ENCODE results near the gene ERVW-1. TPM values are rescaled to one million over a fixed set of nuclear protein-coding genes. Genes with fewer than 3 reads are reported as not detected.
"Not testable (repeated sequence)": the region's sequence is repeated elsewhere in the genome, so short reads cannot be mapped to it uniquely, and the experiment has no call there.

Gene ERVW-1
- not detected for total RNA-seq

DNA sequence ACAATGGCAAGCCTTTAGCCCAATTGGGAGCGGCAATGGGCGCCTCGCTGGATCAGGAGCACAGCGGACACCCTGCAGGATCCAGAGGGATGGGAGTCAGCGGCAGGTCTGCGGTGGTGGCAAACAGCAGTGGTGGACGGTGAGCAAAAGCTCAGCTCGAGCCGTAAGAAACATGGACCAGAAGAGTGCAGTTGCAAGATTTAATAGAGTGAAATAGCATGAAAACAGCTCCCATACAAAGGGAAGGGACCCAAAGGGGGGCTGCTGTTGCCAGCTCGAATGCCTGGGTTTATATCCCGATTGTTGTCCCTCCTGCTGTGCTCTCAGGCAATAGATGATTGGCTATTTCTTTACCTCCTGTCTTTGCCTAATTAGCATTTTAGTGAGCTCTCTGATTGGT is at the start of gene ERVW-1:
Gene ERVW-1 (minus strand): TSS at position 266 of the 400 bp plus-strand sequence. CDS start 7,565 bp downstream, outside the sequence.
- H3K4me3 ChIP-seq; H3K27me3 ChIP-seq; DNase-seq (ENCODE audit: low spot score in 2 of 2); H3K27ac ChIP-seq; H3K9me3 ChIP-seq; H3K4me1 ChIP-seq: not testable (repeated sequence)
- peaks cover 0 to 67% (median 0%) of the 10 kb centered on the region in 3 donors for H3K36me3 ChIP-seq
- WGBS, 2 donors, result 96% methylated on average over 11 of the region's 11 CpGs

GRCh38 chr7:92523110-92523509 is 45.4 kb upstream of the ERVW-1 start:
- WGBS, 2 donors, result 91% methylated on average over 2 of the region's 2 CpGs

DNA sequence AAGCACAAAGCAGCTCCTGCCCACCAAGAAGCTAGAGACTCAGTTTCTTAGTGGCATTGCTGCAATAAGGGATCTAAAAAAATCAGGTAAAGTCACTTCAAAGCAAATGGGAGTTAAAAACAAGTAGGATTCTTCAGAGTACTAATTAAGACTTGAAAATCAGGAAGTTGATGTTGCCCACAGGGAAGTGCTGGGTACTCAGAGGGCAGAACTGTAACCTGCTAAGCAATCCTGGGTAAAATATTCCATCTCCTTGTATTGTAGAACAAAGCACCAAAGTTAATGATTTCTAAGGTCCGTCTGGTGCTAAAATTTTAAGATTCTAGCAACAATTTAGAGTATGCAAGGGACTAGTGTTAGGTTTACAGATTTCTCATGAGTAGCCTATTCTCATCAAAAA is 42.3 kb upstream of the ERVW-1 start:
- no peak overlapping the region for H3K4me3 ChIP-seq
- DNase-seq (ENCODE audit: low spot score in 2 of 2), result no peak
- WGBS, 2 donors, result 84 to 85% methylated on average over 1 of the region's 1 CpG
- H3K27me3 ChIP-seq, result no peaks in the 10 kb centered on the region
- TF ChIP-seq, protein P1, sequence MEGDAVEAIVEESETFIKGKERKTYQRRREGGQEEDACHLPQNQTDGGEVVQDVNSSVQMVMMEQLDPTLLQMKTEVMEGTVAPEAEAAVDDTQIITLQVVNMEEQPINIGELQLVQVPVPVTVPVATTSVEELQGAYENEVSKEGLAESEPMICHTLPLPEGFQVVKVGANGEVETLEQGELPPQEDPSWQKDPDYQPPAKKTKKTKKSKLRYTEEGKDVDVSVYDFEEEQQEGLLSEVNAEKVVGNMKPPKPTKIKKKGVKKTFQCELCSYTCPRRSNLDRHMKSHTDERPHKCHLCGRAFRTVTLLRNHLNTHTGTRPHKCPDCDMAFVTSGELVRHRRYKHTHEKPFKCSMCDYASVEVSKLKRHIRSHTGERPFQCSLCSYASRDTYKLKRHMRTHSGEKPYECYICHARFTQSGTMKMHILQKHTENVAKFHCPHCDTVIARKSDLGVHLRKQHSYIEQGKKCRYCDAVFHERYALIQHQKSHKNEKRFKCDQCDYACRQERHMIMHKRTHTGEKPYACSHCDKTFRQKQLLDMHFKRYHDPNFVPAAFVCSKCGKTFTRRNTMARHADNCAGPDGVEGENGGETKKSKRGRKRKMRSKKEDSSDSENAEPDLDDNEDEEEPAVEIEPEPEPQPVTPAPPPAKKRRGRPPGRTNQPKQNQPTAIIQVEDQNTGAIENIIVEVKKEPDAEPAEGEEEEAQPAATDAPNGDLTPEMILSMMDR (IDR thresholded peaks at IDR 0.05), result no peak
- no peak for TF ChIP-seq POLR2A (IDR thresholded peaks at IDR 0.05)
- no peak for TF ChIP-seq EP300 (IDR thresholded peaks at IDR 0.05)
- H3K4me1 ChIP-seq, result peaks cover 0 to under 1% (median 0%) of the 10 kb centered on the region in 4 donors
- H3K9me3 ChIP-seq, result no peaks in the 10 kb centered on the region
- peaks cover 0 to 55% (median 0%) of the 10 kb centered on the region in 3 donors for H3K36me3 ChIP-seq
- no peak overlapping the region for H3K27ac ChIP-seq

More at GRCh38 chr7:92523110-92523509, 45.4 kb upstream of the ERVW-1 start:
- TF ChIP-seq POLR2A (IDR thresholded peaks at IDR 0.05), result no peak
- TF ChIP-seq EP300 (IDR thresholded peaks at IDR 0.05), result no peak
- TF ChIP-seq, protein P1 (IDR thresholded peaks at IDR 0.05), result no peak
- H3K27me3 ChIP-seq, result no peaks in the 10 kb centered on the region
- H3K4me3 ChIP-seq, result no peak overlapping the region
- no peaks in the 10 kb centered on the region for H3K9me3 ChIP-seq
- no peak for DNase-seq (ENCODE audit: low spot score in 2 of 2)
- H3K27ac ChIP-seq, result no peak overlapping the region
- H3K36me3 ChIP-seq, result peaks cover 0 to 24% (median 0%) of the 10 kb centered on the region in 3 donors
- peaks cover 0 to 28% (median 8%) of the 10 kb centered on the region in 4 donors for H3K4me1 ChIP-seq

GRCh38 chr7:92517631-92518030 is 39.9 kb upstream of the ERVW-1 start:
- no peaks in the 10 kb centered on the region for H3K27me3 ChIP-seq
- DNase-seq (ENCODE audit: low spot score in 2 of 2), result no peak
- peaks cover 0 to 74% (median 0%) of the 10 kb centered on the region in 3 donors for H3K36me3 ChIP-seq
- no peak overlapping the region for H3K27ac ChIP-seq
- WGBS, 2 donors, result 81 to 86% methylated on average over 3 of the region's 3 CpGs
- H3K4me3 ChIP-seq, result no peak overlapping the region
- H3K4me1 ChIP-seq, result no peaks in the 10 kb centered on the region
- H3K9me3 ChIP-seq, result no peaks in the 10 kb centered on the region
- TF ChIP-seq, protein P1 (IDR thresholded peaks at IDR 0.05), result no peak
- no peak for TF ChIP-seq EP300 (IDR thresholded peaks at IDR 0.05)
- no peak for TF ChIP-seq POLR2A (IDR thresholded peaks at IDR 0.05)

GRCh38 chr7:92513167-92513902 is 35.6 kb upstream of the ERVW-1 start:
- no peak overlapping the region for H3K27ac ChIP-seq
- 63 to 77% methylated on average over 3 of the region's 3 CpGs for WGBS, 2 donors
- no peaks in the 10 kb centered on the region for H3K4me1 ChIP-seq
- no peaks in the 10 kb centered on the region for H3K9me3 ChIP-seq
- DNase-seq (ENCODE audit: low spot score in 2 of 2), result no peak
- H3K36me3 ChIP-seq, result peaks cover 0 to 77% (median 0%) of the 10 kb centered on the region in 3 donors
- no peaks in the 10 kb centered on the region for H3K27me3 ChIP-seq
- TF ChIP-seq, protein P1 (IDR thresholded peaks at IDR 0.05), result no peak
- TF ChIP-seq EP300 (IDR thresholded peaks at IDR 0.05) (no peak), POLR2A (IDR thresholded peaks at IDR 0.05) (no peak)
- H3K4me3 ChIP-seq, result no peak overlapping the region
